CD4-positive, alpha-beta T cell treated with Interleukin-10 for 1 hour (primary cell): Measurements from ENCODE around the gene ATP5F1E.
"Not testable (repeated sequence)": the region's sequence is repeated elsewhere in the genome, so short reads cannot be mapped to it uniquely, and the experiment has no call there.

Experiments used
- DNase-seq: peaks from one replicate; pipeline ENCODE4 v3.0.0-alpha.2; 2020

Gene ATP5F1E

DNA sequence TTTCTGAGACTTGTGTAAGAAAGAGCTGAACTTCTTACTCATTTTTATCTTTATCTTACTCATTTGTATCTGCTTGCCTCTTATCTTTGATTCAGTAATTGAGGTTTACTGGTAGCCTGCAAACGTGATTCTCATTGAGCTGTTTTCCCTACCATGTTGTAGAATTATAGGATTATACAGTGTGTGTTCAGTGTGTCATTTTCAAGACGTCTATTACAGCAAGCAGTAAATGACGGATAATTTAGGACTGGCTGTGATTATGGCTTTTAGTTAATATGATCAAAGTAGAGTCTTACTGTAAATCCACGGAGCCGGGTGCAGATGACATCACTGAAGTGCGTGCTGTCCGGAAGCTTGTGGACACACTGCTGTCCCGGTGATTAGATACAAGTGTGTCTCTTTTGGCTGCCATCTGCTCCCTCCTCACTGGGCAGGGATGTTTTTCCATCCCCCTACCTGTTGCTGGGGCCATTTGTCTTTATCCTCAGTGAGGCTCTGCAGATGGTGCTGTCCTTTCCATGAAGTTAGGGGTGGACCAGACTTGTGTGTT, 45.1 kb downstream of the ATP5F1E start:
- no peak for DNase-seq

GRCh38 chr20:58986286-58986967, 45.7 kb downstream of the ATP5F1E start:
- no peak for DNase-seq

GRCh38 chr20:58985656-58986055, 46.5 kb downstream of the ATP5F1E start:
- DNase-seq = no peak

- no peak for DNase-seq
These were observed 47.4 kb downstream of the ATP5F1E start for GRCh38 chr20:58984691-58985090.

DNA sequence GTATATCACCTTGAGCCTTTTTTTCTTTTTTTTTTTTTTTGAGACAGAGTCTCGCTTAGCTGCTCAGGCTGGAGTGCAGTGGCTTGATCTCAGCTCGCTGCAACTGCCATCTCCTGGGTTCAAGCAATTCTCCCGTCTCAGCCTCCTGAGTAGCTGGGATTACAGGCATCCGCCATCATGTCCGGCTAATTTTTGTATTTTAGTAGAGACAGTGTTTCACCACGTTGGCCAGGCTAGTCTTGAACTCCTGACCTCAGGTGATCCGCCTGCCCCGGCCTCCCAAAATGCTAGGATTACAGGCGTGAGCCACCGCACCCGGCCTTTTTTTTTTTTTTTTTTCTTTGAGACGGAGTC, 49.0 kb downstream of the ATP5F1E start:
- DNase-seq = not testable (repeated sequence)

GRCh38 chr20:58982406-58983114, 49.6 kb downstream of the ATP5F1E start:
- peak; percentile 61 for DNase-seq

DNA sequence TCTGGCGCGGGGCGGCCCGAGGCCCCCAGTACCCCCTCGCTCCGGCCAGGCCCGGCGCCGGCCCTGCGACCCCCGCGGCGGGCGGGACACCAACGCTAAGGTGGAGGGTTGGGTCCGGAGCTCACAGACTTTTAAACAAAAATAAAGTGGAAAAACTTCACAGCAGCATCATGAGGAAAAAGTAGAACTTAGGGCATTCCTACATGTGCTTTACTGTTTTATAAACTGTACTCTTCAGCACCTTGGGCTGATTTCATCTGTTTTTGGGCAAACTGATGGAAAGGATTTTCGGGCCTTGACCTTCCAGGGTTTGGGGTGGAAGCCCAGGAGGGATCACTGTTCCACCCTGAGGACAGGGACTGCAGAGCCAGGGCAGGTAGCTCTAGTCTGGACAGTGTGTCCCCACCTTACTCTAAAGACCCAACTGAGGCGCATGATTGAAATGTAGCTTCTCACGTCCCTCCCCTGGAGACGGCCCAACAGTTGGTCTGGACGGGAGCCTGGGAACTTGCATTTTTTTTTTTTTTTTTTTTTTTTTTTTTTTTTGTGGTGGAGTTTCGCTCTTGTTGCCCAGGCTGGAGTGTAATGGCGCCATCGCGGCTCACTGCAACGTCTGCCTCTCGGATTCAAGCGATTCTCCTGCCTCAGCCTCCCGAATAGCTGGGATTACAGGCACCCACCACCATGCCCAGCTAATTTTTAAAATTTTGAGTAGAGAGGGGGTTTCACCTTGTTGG, 50.3 kb downstream of the ATP5F1E start:
- DNase-seq = peak; percentile 17

DNA sequence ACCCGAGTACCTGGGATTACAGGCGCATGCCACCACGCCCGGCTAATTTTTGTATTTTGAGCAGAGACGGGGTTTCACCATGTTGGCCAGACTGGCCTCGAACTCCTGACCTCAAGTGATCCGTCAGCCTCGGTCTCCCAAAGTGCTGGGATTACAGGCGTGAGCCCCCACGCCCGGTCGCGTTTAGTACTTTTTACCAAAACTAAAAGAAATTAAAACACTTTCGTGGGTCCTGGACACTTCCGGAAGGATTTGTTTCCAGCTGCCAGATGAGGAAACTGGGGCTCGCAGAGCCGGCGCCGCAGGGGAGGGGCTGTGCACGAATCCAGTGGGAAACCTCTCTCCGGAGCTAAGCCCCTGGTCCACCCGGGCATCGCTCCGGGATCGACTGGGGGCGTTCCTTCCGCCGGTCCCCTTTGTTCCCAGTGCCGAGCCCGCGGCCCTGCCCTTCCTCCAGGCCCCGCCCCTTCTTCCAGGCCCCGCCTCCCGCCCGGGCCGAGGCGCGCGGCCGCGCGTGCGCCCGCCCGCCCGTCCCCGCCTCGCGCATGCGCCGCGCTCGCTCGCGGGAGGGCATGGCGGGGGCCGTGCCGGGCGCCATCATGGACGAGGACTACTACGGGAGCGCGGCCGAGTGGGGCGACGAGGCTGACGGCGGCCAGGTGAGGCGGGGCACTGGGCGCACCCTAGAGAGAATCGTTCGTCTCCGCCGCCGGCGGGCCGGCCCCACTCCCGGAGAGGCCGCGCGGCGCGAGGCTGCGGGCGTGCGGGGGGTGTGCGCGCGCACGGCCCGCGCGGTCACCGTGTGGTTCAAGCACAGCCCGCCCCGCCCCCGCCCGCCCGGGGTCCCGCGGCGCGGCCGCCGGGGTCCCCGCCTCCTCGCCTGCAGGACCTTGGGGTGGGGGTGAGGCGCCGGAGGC, 51.2 kb downstream of the ATP5F1E start, which contains the start of gene NELFCD:
Gene NELFCD, plus strand, starts transcription at position 546 of the 917 bp plus-strand sequence. Its CDS starts 54 bp downstream, at position 600.
- DNase-seq = peak; percentile 91

DNA sequence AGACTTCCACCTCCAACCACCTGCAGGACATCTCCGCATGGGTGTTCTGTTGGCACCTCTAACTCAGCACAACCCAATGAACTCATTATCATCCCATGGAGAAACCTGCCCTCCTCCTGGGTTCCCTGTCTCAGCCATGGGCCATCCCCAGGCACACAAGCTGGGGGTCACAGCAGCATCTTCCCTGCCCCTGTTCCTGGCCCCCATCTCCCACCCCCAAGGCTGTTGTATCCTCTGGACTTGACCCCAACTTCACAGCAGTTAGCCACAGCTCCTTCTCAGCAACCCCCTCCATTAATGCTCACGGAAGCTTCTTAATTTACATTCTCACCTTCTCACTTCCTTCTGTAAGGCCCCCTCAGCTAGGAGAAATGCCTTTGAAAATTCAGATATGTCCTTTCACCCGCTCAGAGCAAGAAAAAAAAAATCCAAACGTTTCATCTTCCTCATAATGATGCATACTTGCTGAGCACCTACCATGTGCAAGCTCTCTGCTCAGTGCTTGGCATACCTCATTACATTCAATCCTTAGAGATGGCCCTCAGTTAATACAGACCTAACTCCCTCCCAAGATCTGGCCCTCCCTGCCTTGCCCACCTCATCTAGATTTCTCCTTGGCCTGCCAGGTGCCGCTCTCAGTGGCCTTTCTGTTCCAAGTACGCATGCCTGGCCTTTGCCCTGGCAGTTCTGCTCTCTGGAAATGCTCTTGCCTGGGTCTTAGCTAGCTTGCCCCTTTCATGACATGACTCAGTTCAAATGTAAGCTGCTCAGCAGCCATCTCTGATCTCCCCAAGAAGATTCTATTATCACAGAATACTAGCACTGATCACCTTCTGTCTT, 53.6 kb downstream of the ATP5F1E start:
- no peak for DNase-seq

- DNase-seq = no peak
These were observed 55.9 kb downstream of the ATP5F1E start for GRCh38 chr20:58976061-58976730.
